Peyer's patch (tissue), 4 donors: ENCODE data around the gene CRY2. TPM values are rescaled to one million over a fixed set of nuclear protein-coding genes. Genes with fewer than 3 reads are reported as not detected.

Experiments
- DNase-seq, 3 donors: peaks; one replicate each; pipeline ENCODE4 v3.0.0-alpha.2; 2017 to 2019
- H3K27ac ChIP-seq, 4 donors: fragments of 200-600 bp; sonication (generic); one replicate each; pipeline ENCODE4 v1.5.1; 2016 to 2019
- H3K27me3 ChIP-seq, 2 donors: fragments of 200-600 bp; sonication (generic); one replicate each; pipeline ENCODE4 v1.5.1; 2019
- H3K36me3 ChIP-seq, 3 donors: fragments of 200-600 bp; sonication (generic); one replicate each; pipeline ENCODE4 v1.5.1; 2016 to 2019
- H3K4me1 ChIP-seq, 4 donors: fragments of 200-600 bp; sonication (generic); one replicate each; pipeline ENCODE4 v1.5.1; 2016 to 2019
- H3K4me3 ChIP-seq, 4 donors: fragments of 200-600 bp; sonication (generic); 1 replicate in 3 of 4; 2 replicates in 1 of 4; pipeline ENCODE4 v1.5.1; 2016 to 2019; ENCODE audit warnings: mild to moderate bottlenecking in 1 of 4
- H3K9me3 ChIP-seq, 4 donors: fragments of 200-600 bp; sonication (generic); one replicate each; pipeline ENCODE4 v1.5.1; 2016 to 2019; ENCODE audit warnings: mild to moderate bottlenecking in 1 of 4
- CTCF ChIP-seq, 6 experiments: fragments of 450-650 bp in 4 of 6; fragments of 200-600 bp in 2 of 6; sonication (generic) in 1 of 6; IDR thresholded peaks; one replicate each; pipeline ENCODE4 v1.5.1; 2017 to 2019; ENCODE audit warnings: antibody characterized with exemption in 6 of 6, mild to moderate bottlenecking in 3 of 6, moderate library complexity in 1 of 6
- POLR2A ChIP-seq, 2 donors: fragments of 450-650 bp; IDR thresholded peaks; one replicate each; pipeline ENCODE4 v1.5.1; 2017; ENCODE audit warnings: antibody characterized with exemption in 2 of 2, mild to moderate bottlenecking in 2 of 2, moderate library complexity in 2 of 2
- total RNA-seq, 4 donors: library from RNA; depleted of rRNA; stranded (reverse); fragments of >200 nt; gene quantifications; one replicate each; pipeline ENCODE4 v1.1.0, GENCODE V29; 2016

The CRY2 gene
- total RNA-seq, 4 donors from 2014 or later: 37.7 to 67.6 (median 66.0) TPM

GRCh38 chr11:45889966-45890365, 42.7 kb downstream of the CRY2 start:
- Histone ChIP-seq H3K36me3 (no peaks in the 10 kb centered on the region), H3K9me3 (no peaks in the 10 kb centered on the region), H3K27me3 (no peaks in the 10 kb centered on the region), H3K27ac (no peak overlapping the region), H3K4me1 (peaks cover 0 to 7% (median 2%) of the 10 kb centered on the region in 4 donors), H3K4me3 (no peak overlapping the region)
- TF ChIP-seq CTCF (IDR thresholded peaks at IDR 0.05) (no peak), POLR2A (IDR thresholded peaks at IDR 0.05) (no peak)
- no peak for DNase-seq

- TF ChIP-seq CTCF (IDR thresholded peaks at IDR 0.05): no peak
- Histone ChIP-seq H3K9me3 (no peaks in the 10 kb centered on the region), H3K36me3 (no peaks in the 10 kb centered on the region), H3K27me3 (no peaks in the 10 kb centered on the region), H3K4me1 (peaks cover 0 to 3% (median under 1%) of the 10 kb centered on the region in 4 donors), H3K27ac (no peak overlapping the region), H3K4me3 (no peak overlapping the region)
- DNase-seq: no peak
Measured at GRCh38 chr11:45890886-45891550, 43.7 kb downstream of the CRY2 start.

GRCh38 chr11:45892856-45893255, 45.6 kb downstream of the CRY2 start:
- no peaks in the 10 kb centered on the region for H3K27me3 ChIP-seq
- TF ChIP-seq CTCF (IDR thresholded peaks at IDR 0.05): no peak
- no peak for TF ChIP-seq POLR2A (IDR thresholded peaks at IDR 0.05)
- H3K9me3 ChIP-seq: no peaks in the 10 kb centered on the region
- H3K36me3 ChIP-seq: no peaks in the 10 kb centered on the region
- no peak overlapping the region for H3K4me3 ChIP-seq
- H3K4me1 ChIP-seq: no peaks in the 10 kb centered on the region
- no peak overlapping the region for H3K27ac ChIP-seq
- DNase-seq: no peak

GRCh38 chr11:45894555-45895247, 47.4 kb downstream of the CRY2 start:
- H3K27me3 ChIP-seq: no peaks in the 10 kb centered on the region
- no peak overlapping the region for H3K4me3 ChIP-seq
- H3K27ac ChIP-seq: no peak overlapping the region
- no peak for TF ChIP-seq CTCF (IDR thresholded peaks at IDR 0.05)
- no peak for TF ChIP-seq POLR2A (IDR thresholded peaks at IDR 0.05)
- H3K9me3 ChIP-seq: no peaks in the 10 kb centered on the region
- DNase-seq: no peak
- H3K36me3 ChIP-seq: no peaks in the 10 kb centered on the region
- H3K4me1 ChIP-seq: peaks cover 0 to 8% (median 7%) of the 10 kb centered on the region in 4 donors

- no peak for DNase-seq
- H3K27ac ChIP-seq: no peak overlapping the region
- H3K36me3 ChIP-seq: no peaks in the 10 kb centered on the region
- no peaks in the 10 kb centered on the region for H3K27me3 ChIP-seq
- H3K4me3 ChIP-seq: no peak overlapping the region
- no peaks in the 10 kb centered on the region for H3K9me3 ChIP-seq
- H3K4me1 ChIP-seq: peaks cover 0 to 14% (median 10%) of the 10 kb centered on the region in 4 donors
- TF ChIP-seq CTCF (IDR thresholded peaks at IDR 0.05) (no peak), POLR2A (IDR thresholded peaks at IDR 0.05) (no peak)
Measured at GRCh38 chr11:45895553-45896259, 48.4 kb downstream of the CRY2 start.
